Heart left ventricle (tissue), 16 donors: ENCODE measurements around the gene FBL. TPM values are rescaled to one million over a fixed set of nuclear protein-coding genes. Genes with fewer than 3 reads are reported as not detected.

Experiments
- ATAC-seq, 4 donors: fragments of 200-7000 bp; cut with Tn5 transposase; one replicate each; pipeline ENCODE4 v1.9.1; 2020 to 2022; ENCODE audit warnings: moderate library complexity in 4 of 4, mild to moderate bottlenecking in 3 of 4, moderate number of reproducible peaks in 1 of 4
- DNase-seq, 5 donors: peaks; one replicate each; pipeline ENCODE4 v3.0.0-alpha.2; 2020
- H3K27ac ChIP-seq, 12 donors: fragments of 200-600 bp; sonication (generic) in 4 of 12; one replicate each; pipeline versions ENCODE4 v1.5.0 to v1.8.0; 2016 to 2022; ENCODE audit warnings: mild to moderate bottlenecking in 2 of 12
- H3K27me3 ChIP-seq, 9 donors: fragments of 200-600 bp; sonication (generic) in 2 of 9; one replicate each; pipeline versions ENCODE4 v1.5.1 to v1.8.0; 2016 to 2022; ENCODE audit warnings: mild to moderate bottlenecking in 3 of 9
- H3K36me3 ChIP-seq, 9 donors: fragments of 200-600 bp; sonication (generic) in 2 of 9; one replicate each; pipeline versions ENCODE4 v1.5.0 to v1.8.0; 2018 to 2022; ENCODE audit warnings: mild to moderate bottlenecking in 2 of 9
- H3K4me1 ChIP-seq, 12 donors: fragments of 200-600 bp; sonication (generic) in 4 of 12; one replicate each; pipeline versions ENCODE4 v1.5.0 to v1.8.0; 2016 to 2022; ENCODE audit warnings: mild to moderate bottlenecking in 3 of 12
- H3K4me3 ChIP-seq, 12 donors: fragments of 200-600 bp; sonication (generic) in 4 of 12; one replicate each; pipeline versions ENCODE4 v1.5.0 to v1.8.0; 2017 to 2022; ENCODE audit warnings: mild to moderate bottlenecking in 9 of 12, moderate library complexity in 4 of 12
- H3K9me3 ChIP-seq, 12 donors: fragments of 200-600 bp; sonication (generic) in 4 of 12; one replicate each; pipeline versions ENCODE4 v1.5.0 to v1.8.0; 2016 to 2022; ENCODE audit warnings: mild to moderate bottlenecking in 1 of 12
- POLR2A ChIP-seq, 2 donors: fragments of 450-650 bp; IDR thresholded peaks; one replicate each; pipeline ENCODE4 v1.6.1; 2017; ENCODE audit warnings: antibody characterized with exemption in 2 of 2, mild to moderate bottlenecking in 2 of 2, moderate library complexity in 2 of 2
- WGBS, 4 donors: extraction: QIAGEN DNeasy Blood & Tissue Kit in 2 of 4; methylation state at CpG; one replicate each; pipeline versions ENCODE4 v1.1.5 to v1.1.7; 2013 to 2018; 5-methylcytosine and 5-hydroxymethylcytosine counted together
- intact Hi-C, 10 donors: fragments of 100-400 bp; cut with DNase I; formaldehyde crosslinking; loops; one replicate each; pipeline versions ENCODE4 v1.11.1 to v1.14.2; 2022
- polyA plus RNA-seq, 2 donors: library from polyadenylated mRNA; stranded (reverse); fragments of 200-250 nt; gene quantifications; one replicate each; pipeline ENCODE4 v1.2.3, GENCODE V29; 2013
- total RNA-seq, 9 donors: library from RNA; depleted of rRNA in 2 of 9; stranded (reverse); fragments of >200 nt in 2 of 9; fragmentation: NEBNext Ultra II Directional in 3 of 9; extraction: Animal tissue kit (Norgen Biotek cat#: 25700) in 3 of 9; gene quantifications; one replicate each; pipeline versions ENCODE4 v1.1.0 to v1.2.4, GENCODE V29; 2016 to 2023
- TF ChIP-seq, protein P1 (sequence below), 12 donors: fragments of 200-600 bp; sonication (generic) in 4 of 12; IDR thresholded peaks; one replicate each; pipeline versions ENCODE4 v1.5.0 to v1.8.0; 2018 to 2022; ENCODE audit warnings: antibody characterized with exemption in 12 of 12, mild to moderate bottlenecking in 5 of 12
- donor health status: ischemic (EF 13 %, LVEDD 7.1; RV severe dilation, severe dysfunction).
- donor health status: healthy with polysubstance abuse.
- donor health status: DM: no; HTN: yes; CAD: no.
- donor health status: DM: no; HTN: no; CAD: no.
- donor health status: ischemic (EF 25% LVEDD 6.9; RV normal size, moderate dysfunction).
- donor health status: ischemic (EF 25% LVEDD 5.7; RV mildly dilated, moderate dysfunction).
- donor health status: healthy.
- donor health status: DM: yes; HTN: yes; CAD: no.
- donor health status: ischemic (EF 35%, LVEDD 5.7; RV mildly dilated, moderate dysfunction).
- donor health status: nonischemic (EF 11% LVEDD 7.7; RV severe dilation, severe dysfunction).
- donor health status: DM: yes; HTN: yes; CAD: no.
- donor health status: PGD.
- donor health status: ischemic (EF 29% LVEDD 5.4; RV normal size, mild dysfunction).
- donor health status: nonischemic (EF 23%, LVEDD 6.1; RV moderate dilation, normal function).

FBL gene
- total and polyA plus RNA-seq, 11 donors = 44.3 to 169 (median 72.5) TPM

DNA sequence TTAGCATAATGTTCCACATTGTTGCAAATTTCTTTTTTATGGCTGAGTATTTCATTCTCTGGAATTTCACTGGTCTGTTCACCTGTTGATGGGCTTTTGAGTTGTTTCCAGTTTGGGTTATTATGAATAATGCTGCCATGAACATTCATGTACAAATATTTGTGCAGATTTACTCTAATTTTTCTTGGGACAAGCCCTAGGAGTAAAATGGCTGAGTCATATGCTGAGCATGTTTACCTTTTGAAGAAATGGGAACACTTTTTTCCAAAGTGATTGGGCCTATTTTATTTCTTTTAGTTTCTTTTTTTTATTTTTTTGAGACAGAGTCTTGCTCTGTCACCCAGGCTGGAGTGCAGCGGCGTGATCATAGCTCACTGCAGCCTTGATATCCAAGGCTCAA lies 4.7 kb upstream of the FBL start:
- no peak for TF ChIP-seq POLR2A (IDR thresholded peaks at IDR 0.05)
- TF ChIP-seq, protein P1, sequence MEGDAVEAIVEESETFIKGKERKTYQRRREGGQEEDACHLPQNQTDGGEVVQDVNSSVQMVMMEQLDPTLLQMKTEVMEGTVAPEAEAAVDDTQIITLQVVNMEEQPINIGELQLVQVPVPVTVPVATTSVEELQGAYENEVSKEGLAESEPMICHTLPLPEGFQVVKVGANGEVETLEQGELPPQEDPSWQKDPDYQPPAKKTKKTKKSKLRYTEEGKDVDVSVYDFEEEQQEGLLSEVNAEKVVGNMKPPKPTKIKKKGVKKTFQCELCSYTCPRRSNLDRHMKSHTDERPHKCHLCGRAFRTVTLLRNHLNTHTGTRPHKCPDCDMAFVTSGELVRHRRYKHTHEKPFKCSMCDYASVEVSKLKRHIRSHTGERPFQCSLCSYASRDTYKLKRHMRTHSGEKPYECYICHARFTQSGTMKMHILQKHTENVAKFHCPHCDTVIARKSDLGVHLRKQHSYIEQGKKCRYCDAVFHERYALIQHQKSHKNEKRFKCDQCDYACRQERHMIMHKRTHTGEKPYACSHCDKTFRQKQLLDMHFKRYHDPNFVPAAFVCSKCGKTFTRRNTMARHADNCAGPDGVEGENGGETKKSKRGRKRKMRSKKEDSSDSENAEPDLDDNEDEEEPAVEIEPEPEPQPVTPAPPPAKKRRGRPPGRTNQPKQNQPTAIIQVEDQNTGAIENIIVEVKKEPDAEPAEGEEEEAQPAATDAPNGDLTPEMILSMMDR (IDR thresholded peaks at IDR 0.05) = no peak
- no peaks in the 10 kb centered on the region for H3K9me3 ChIP-seq
- no peak overlapping the region for H3K4me3 ChIP-seq
- ATAC-seq (no peak), DNase-seq (no peak)
- WGBS, 4 donors = 74 to 93% (median 82%) methylated on average over 2 of the region's 2 CpGs
- peaks cover 0 to 13% (median 6%) of the 10 kb centered on the region in 12 donors for H3K4me1 ChIP-seq
- H3K27ac ChIP-seq = no peak overlapping the region
- H3K27me3 ChIP-seq = no peaks in the 10 kb centered on the region
- H3K36me3 ChIP-seq = no peaks in the 10 kb centered on the region
- intact Hi-C loops = no loop called here

GRCh38 chr19:39848392-39848791 lies 2.2 kb upstream of the FBL start:
- Histone ChIP-seq H3K27ac (no peak overlapping the region), H3K9me3 (no peaks in the 10 kb centered on the region), H3K4me1 (peaks cover 0 to 34% (median 22%) of the 10 kb centered on the region in 12 donors), H3K27me3 (no peaks in the 10 kb centered on the region), H3K36me3 (no peaks in the 10 kb centered on the region), H3K4me3 (no peak overlapping the region)
- no peak for TF ChIP-seq POLR2A (IDR thresholded peaks at IDR 0.05)
- TF ChIP-seq, protein P1 (IDR thresholded peaks at IDR 0.05) = no peak
- DNase-seq (peak in 1 of 5 donors; percentile 33), ATAC-seq (no peak)
- intact Hi-C loops = loop anchor here in 6 of 10 donors (5.0 to 10.0 kb wide), 5 partner anchors 119 to 304 kb away; partner anchors contain the start of genes EID2 (in 2 of the 6) and PSMC4 (in 2 of the 6)
- 89 to 93% (median 91%) methylated on average over 4 of the region's 4 CpGs for WGBS, 4 donors

- DNase-seq = no peak
- H3K36me3 ChIP-seq = no peaks in the 10 kb centered on the region
- H3K4me1 ChIP-seq = peaks cover 0 to 42% (median 24%) of the 10 kb centered on the region in 12 donors
- H3K4me3 ChIP-seq = no peak overlapping the region
- TF ChIP-seq, protein P1 (IDR thresholded peaks at IDR 0.05) = no peak
- H3K27ac ChIP-seq = no peak overlapping the region
- 88 to 95% (median 95%) methylated on average over 6 of the region's 6 CpGs for WGBS, 4 donors
- intact Hi-C loops = loop anchor here in 7 of 10 donors (2.0 to 10.0 kb wide), 6 partner anchors 55 to 303 kb away; partner anchors contain the start of genes EID2 (in 2 of the 7) and PSMC4 (in 2 of the 7)
- ATAC-seq = no peak
- no peaks in the 10 kb centered on the region for H3K9me3 ChIP-seq
- H3K27me3 ChIP-seq = no peaks in the 10 kb centered on the region
Measured at GRCh38 chr19:39847525-39847924, 1.3 kb upstream of the FBL start.

DNA sequence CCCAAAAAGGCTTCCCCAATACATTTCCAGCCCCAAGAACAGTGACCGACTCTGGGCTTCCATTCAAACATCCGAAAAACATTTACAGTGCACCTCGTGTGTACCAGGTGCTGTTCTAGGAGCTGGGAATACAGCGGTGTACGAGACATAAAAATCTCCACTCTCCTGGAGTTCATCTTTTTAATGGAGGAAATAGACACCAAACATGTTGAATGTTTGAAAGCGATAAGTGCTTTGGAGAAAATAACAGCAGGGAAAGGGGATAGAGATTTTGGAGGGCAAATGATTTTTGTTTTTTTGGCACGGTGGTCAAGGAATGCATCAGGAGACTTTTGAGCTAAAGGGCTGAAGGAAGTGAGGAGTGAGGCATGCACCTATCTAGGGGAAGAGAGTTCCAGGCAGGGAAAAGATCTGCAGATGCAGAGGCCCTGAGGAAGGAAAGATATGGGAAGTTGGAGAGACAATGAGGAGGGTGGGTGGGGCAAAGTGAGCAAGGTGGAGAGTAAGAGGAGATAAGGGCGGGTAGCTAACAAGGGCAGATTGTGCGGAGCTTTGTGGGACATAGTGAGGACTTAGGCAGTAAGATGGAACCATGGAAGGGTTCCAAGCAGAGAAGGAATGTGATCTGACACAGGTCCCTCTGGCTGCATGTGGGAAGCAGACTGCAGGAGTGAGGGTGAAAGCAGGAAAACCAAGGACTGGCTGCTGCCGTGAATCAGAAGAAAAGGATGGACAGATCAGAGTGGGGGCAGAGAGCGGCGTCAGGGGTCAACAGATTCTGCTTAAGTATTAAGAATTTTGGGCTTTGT lies 703 bp upstream of the FBL start:
- H3K27me3 ChIP-seq = no peaks in the 10 kb centered on the region
- DNase-seq (peak in 1 of 5 donors; percentile 5), ATAC-seq (peak in 3 of 4 donors; percentile 2 to 29 (median 15))
- peak overlapping the region; percentile 62 to 89 (median 80) for H3K4me3 ChIP-seq
- TF ChIP-seq, protein P1 (IDR thresholded peaks at IDR 0.05) = no peak
- no peak for TF ChIP-seq POLR2A (IDR thresholded peaks at IDR 0.05)
- H3K27ac ChIP-seq = peak overlapping the region; percentile 64 to 93 (median 84)
- 41 to 46% (median 42%) methylated on average over 12 of the region's 12 CpGs for WGBS, 4 donors
- H3K4me1 ChIP-seq = peaks cover 0 to 45% (median 26%) of the 10 kb centered on the region in 12 donors
- no peaks in the 10 kb centered on the region for H3K9me3 ChIP-seq
- intact Hi-C loops = loop anchor here in 8 of 10 donors (1.0 to 10.0 kb wide), 8 partner anchors 13 to 302 kb away; partner anchors contain the start of genes EID2 (in 2 of the 8), PSMC4 (in 2 of the 8) and DYRK1B (in 1 of the 8)
- no peaks in the 10 kb centered on the region for H3K36me3 ChIP-seq
